K562 (cell line): ENCODE results near the gene PROK1. TPM values are rescaled to one million over a fixed set of nuclear protein-coding genes. Genes with fewer than 3 reads are reported as not detected.

Experiments
- ATAC-seq: fragments of 200-7000 bp; cut with Tn5 transposase; 3 replicates; pipeline ENCODE4 v1.9.1; 2020; ENCODE audit warnings: moderate library complexity
- BruUV-seq: library from RNA; stranded (reverse); fragments of 400-500 nt; replicated peaks from 2 replicates; lab custom pipeline; 2021; lab: Mats Ljungman, UMichigan
- CTCF ChIA-PET: fragments of 300-600 bp; formaldehyde crosslinking; extraction: SDS; loops from one replicate; lab custom pipeline; 2021; ENCODE audit warnings: low intra/inter-chr PET ratio; lab: Yijun Ruan, JAX
- POLR2A ChIA-PET: fragments of 300-600, 350-650 bp; sonication (Branson Sonifier 250); formaldehyde crosslinking; extraction: SDS; loops from one replicate; lab custom pipeline; 2021; ENCODE audit warnings: antibody characterized with exemption, inconsistent platforms; lab: Yijun Ruan, JAX
- DNase-seq, 4 experiments: peaks; one replicate each; pipeline versions ENCODE4 v3.0.0 to v3.0.0-alpha.2; 2011 to 2018; ENCODE audit warnings: low spot score in 3 of 4, mixed read lengths in 3 of 4; ENCODE audit errors: extremely low read depth in 1 of 4
- FAIRE-seq: peaks from 2 replicates; lab custom pipeline; 2011; peaks lifted over from hg19 to GRCh38; lab: Jason Lieb, UNC
- H2AFZ ChIP-seq: 2 replicates; pipeline ENCODE4 v1.6.0; 2011; ENCODE audit warnings: low read depth, low read length, control low read depth, inconsistent platforms
- H3K27ac ChIP-seq: fragments of 200-600 bp; 3 replicates; pipeline ENCODE4 v1.8.0; 2011; ENCODE audit warnings: low read depth, mild to moderate bottlenecking, control low read depth, inconsistent platforms, low read length, moderate library complexity, mixed read lengths; ENCODE audit errors: extremely low read depth
- H3K27me3 ChIP-seq, 2 experiments: fragments of 300-600 bp in 1 of 2; 2 replicates in 1 of 2; 3 replicates in 1 of 2; pipeline versions ENCODE4 v1.6.0 to v1.8.0; 2011; ENCODE audit warnings: inconsistent platforms in 2 of 2, low read length in 2 of 2, mild to moderate bottlenecking in 1 of 2, mixed read lengths in 1 of 2, moderate library complexity in 1 of 2; ENCODE audit not compliant: control insufficient read depth in 2 of 2, insufficient read depth in 2 of 2
- H3K36me3 ChIP-seq: fragments of 300-600 bp; 3 replicates; pipeline ENCODE4 v1.8.0; 2011; ENCODE audit warnings: mild to moderate bottlenecking, low read length, inconsistent platforms; ENCODE audit not compliant: control insufficient read depth, insufficient read depth
- H3K4me1 ChIP-seq, 2 experiments: fragments of 200-600 bp in 1 of 2; replicated peaks in 1 of 2; 2 replicates in 1 of 2; 3 replicates in 1 of 2; pipeline versions ENCODE4 v1.5.1 to v1.8.0; 2011; ENCODE audit warnings: inconsistent platforms in 2 of 2, low read length in 2 of 2, mild to moderate bottlenecking in 1 of 2, mixed read lengths in 1 of 2, moderate library complexity in 1 of 2; ENCODE audit not compliant: control insufficient read depth in 2 of 2, insufficient read depth in 2 of 2
- H3K4me2 ChIP-seq: 2 replicates; pipeline ENCODE4 v1.6.1; 2011; ENCODE audit warnings: low read length, control low read depth, inconsistent platforms, mixed read lengths; ENCODE audit not compliant: insufficient read depth
- H3K4me3 ChIP-seq: fragments of 200-600 bp; sonication (generic), shearing (Covaris generic); 2 replicates; pipeline ENCODE4 v1.5.1; 2016; ENCODE audit warnings: control low read depth, inconsistent platforms
- H3K79me2 ChIP-seq: fragments of 200-600 bp; 3 replicates; pipeline ENCODE4 v1.8.0; 2011; ENCODE audit warnings: low read length, inconsistent platforms; ENCODE audit not compliant: control insufficient read depth, insufficient read depth
- H3K9ac ChIP-seq, 2 experiments: 2 replicates each; pipeline versions ENCODE4 v1.6.0 to v1.6.1; 2011; ENCODE audit warnings: low read depth in 2 of 2, low read length in 2 of 2, control low read depth in 1 of 2, inconsistent platforms in 1 of 2, mild to moderate bottlenecking in 1 of 2, mixed read lengths in 1 of 2; ENCODE audit not compliant: insufficient read depth in 1 of 2
- H3K9me1 ChIP-seq: one replicate; pipeline ENCODE4 v1.6.0; 2011; ENCODE audit warnings: inconsistent platforms, mild to moderate bottlenecking, low read length, moderate library complexity; ENCODE audit not compliant: control insufficient read depth, insufficient read depth
- H3K9me3 ChIP-seq: replicated peaks from 2 replicates; pipeline ENCODE4 v1.5.1; 2011; ENCODE audit warnings: low read depth, low read length, inconsistent platforms; ENCODE audit not compliant: control insufficient read depth, insufficient read depth
- H4K20me1 ChIP-seq: replicated peaks from 2 replicates; pipeline ENCODE4 v1.6.1; 2011; ENCODE audit warnings: low read length, inconsistent platforms, mixed read lengths; ENCODE audit not compliant: control insufficient read depth, insufficient read depth
- BRD4 ChIP-seq: fragments of 200-600 bp; sonication (generic); IDR thresholded peaks from 2 replicates; pipeline ENCODE4 v1.6.1; 2017; ENCODE audit warnings: inconsistent platforms
- COPS2 ChIP-seq: fragments of 450-650 bp; conservative IDR thresholded peaks from 2 replicates; pipeline ENCODE4 v1.6.1; 2016; ENCODE audit warnings: mild to moderate bottlenecking, moderate library complexity
- DIDO1 ChIP-seq: fragments of 450-650 bp; IDR thresholded peaks from 2 replicates; pipeline ENCODE4 v1.6.1; 2016; ENCODE audit warnings: low read depth, missing biosample characterization, missing genetic modification characterization
- HMGN3 ChIP-seq: IDR thresholded peaks from 2 replicates; pipeline ENCODE4 v1.6.1; 2011; ENCODE audit warnings: borderline replicate concordance, low read depth, mild to moderate bottlenecking, mixed read lengths, low read length; ENCODE audit not compliant: insufficient read length; ENCODE audit errors: extremely low read depth
- KLF1 ChIP-seq: fragments of 450-650 bp; IDR thresholded peaks from 2 replicates; pipeline ENCODE4 v1.6.1; 2016; ENCODE audit warnings: missing genetic modification characterization, missing compliant biosample characterization
- MEIS2 ChIP-seq: fragments of 450-650 bp; IDR thresholded peaks from 2 replicates; pipeline ENCODE4 v1.6.1; 2014; ENCODE audit warnings: mild to moderate bottlenecking; ENCODE audit not compliant: partially characterized antibody
- NFRKB ChIP-seq: fragments of 450-650 bp; IDR thresholded peaks from 2 replicates; pipeline ENCODE4 v1.6.1; 2016; ENCODE audit warnings: low read depth
- POLR2H ChIP-seq: IDR thresholded peaks from 2 replicates; pipeline ENCODE4 v1.6.1; 2016; ENCODE audit warnings: missing genetic modification characterization, low read depth, mild to moderate bottlenecking, control low read depth, missing compliant biosample characterization, moderate library complexity
- PURB ChIP-seq: sonication (generic); formaldehyde crosslinking; IDR thresholded peaks from 2 replicates; pipeline ENCODE4 v1.9.0; 2021; ENCODE audit warnings: low read depth, mild to moderate bottlenecking, missing genetic modification reagents
- TAL1 ChIP-seq: fragments of 450-650 bp; IDR thresholded peaks from 2 replicates; pipeline ENCODE4 v1.6.1; 2016; ENCODE audit warnings: mild to moderate bottlenecking
- YY1 ChIP-seq, 3 experiments: IDR thresholded peaks; 2 replicates each; pipeline ENCODE4 v1.6.1; 2011; ENCODE audit warnings: low read length in 2 of 3, mild to moderate bottlenecking in 2 of 3, moderate library complexity in 2 of 3, borderline replicate concordance in 1 of 3, control low read depth in 1 of 3, low read depth in 1 of 3; ENCODE audit not compliant: insufficient read depth in 3 of 3, insufficient replicate concordance in 2 of 3, control insufficient read depth in 1 of 3, insufficient read length in 1 of 3; ENCODE audit errors: extremely low read depth in 1 of 3
- ZNF24 ChIP-seq: fragments of 450-650 bp; IDR thresholded peaks from 2 replicates; pipeline ENCODE4 v1.6.1; 2016
- ZNF561 ChIP-seq: fragments of 450-650 bp; formaldehyde crosslinking; conservative IDR thresholded peaks from 2 replicates; pipeline ENCODE4 v1.4.0; 2020; ENCODE audit warnings: mild to moderate bottlenecking, moderate library complexity
- ZNF77 ChIP-seq: fragments of 250-450 bp; sonication (Bioruptor Pico); IDR thresholded peaks from 2 replicates; pipeline ENCODE4 v1.5.0; 2020
- WGBS: fragments of 100-300 bp; shearing (Covaris generic); methylation state at CpG from one replicate; pipeline ENCODE4 v1.1.6; 2016; ENCODE audit warnings: low coverage, mixed read lengths; ENCODE audit not compliant: insufficient coverage; ENCODE audit errors: missing lambda C conversion rate; 5-methylcytosine and 5-hydroxymethylcytosine counted together
- in situ Hi-C: fragments of 300-500 bp; cut with MboI; formaldehyde crosslinking; loops from 4 replicates; pipeline ENCODE4 v1.15.0; 2018; ENCODE audit warnings: inconsistent platforms, mixed read lengths
- intact Hi-C: fragments of 100-400 bp; cut with micrococcal nuclease; formaldehyde crosslinking; loops from 2 replicates; pipeline ENCODE4 v1.14.2; 2022
- polyA plus RNA-seq, 8 experiments: library from polyadenylated mRNA; depleted of rRNA in 4 of 8; stranded (reverse) in 5 of 8; unstranded in 3 of 8; fragments of >200 nt; fragmentation: Nextera tagmentation in 2 of 8; fragmentation: Illumina TruSeq in 1 of 8; extraction: Ambion mirVana in 2 of 8; extraction: Trizol in 1 of 8; gene quantifications; 2 replicates each; pipeline versions ENCODE4 v1.2.1 to v1.2.3, GENCODE V29; 2011 to 2014; ENCODE audit warnings: inconsistent platforms in 1 of 8, missing spikeins in 1 of 8
- total RNA-seq, 7 experiments: library from RNA; depleted of rRNA in 6 of 7; stranded (reverse); fragments of >200 nt in 6 of 7; fragmentation: Illumina TruSeq in 2 of 7; extraction: Trizol in 2 of 7; gene quantifications; 2 replicates each; pipeline versions ENCODE4 v1.2.1 to v1.2.3, GENCODE V29; 2011 to 2021; ENCODE audit warnings: low replicate concordance in 1 of 7

The PROK1 gene
- total and polyA plus RNA-seq, 9 of the 15 experiments (the other 6 are each of a cell fraction or from before 2014, with no cell fraction given), result 0.15 TPM; not detected in 8

GRCh38 chr1:110425612-110426152 is 25.3 kb upstream of the PROK1 start:
- no peak overlapping the region for H3K9ac ChIP-seq
- DNase-seq, result no peak
- TF ChIP-seq TAL1 (no peak), ZNF561 (no peak), DIDO1 (tag) (no peak), NFRKB (no peak), BRD4 (no peak), PURB (CRISPR knock-in tag) (no peak), MEIS2 (no peak), YY1 (IDR thresholded peaks at IDR 0.05; ENCODE audit: borderline replicate concordance in 1 of 3, control insufficient read depth in 1 of 3, extremely low read depth in 1 of 3, insufficient read depth in 3 of 3, insufficient read length in 1 of 3, insufficient replicate concordance in 2 of 3, low read depth in 1 of 3, low read length in 2 of 3) (no peak), COPS2 (no peak), HMGN3 (no peak), POLR2H (tag) (no peak), KLF1 (no peak), ZNF24 (no peak), ZNF77 (CRISPR knock-in tag) (no peak)
- TF ChIP-seq, all 486 proteins: peak for 0
- ATAC-seq (no peak), FAIRE-seq (no peak)
- in situ Hi-C loops, result no loop called here
- WGBS, result 7% methylated on average over 9 of the region's 9 CpGs
- H3K36me3 ChIP-seq, result no peaks in the 10 kb centered on the region
- H3K27me3 ChIP-seq, result peaks cover 19 to 39% of the 10 kb centered on the region in 2 experiments
- intact Hi-C loops, result no loop called here
- no peaks in the 10 kb centered on the region; the same call in 1 of the 2 replicates for H3K9me3 ChIP-seq
- ChIA-PET CTCF (no interaction called here), POLR2A (interaction anchor here (0.8 to 1.5 kb wide), 5 partner anchors 13 to 86 kb away, joined by 3 to 5 read pairs (median 3); no protein-coding TSS in a partner anchor)
- peaks cover 0 to 7% of the 10 kb centered on the region in 2 experiments; a peak in 3 of 5 replicates for H3K4me1 ChIP-seq
- no peak overlapping the region for H3K4me3 ChIP-seq
- no peak overlapping the region for H3K4me2 ChIP-seq
- BruUV-seq, result no TSS peak
- no peaks in the 10 kb centered on the region for H3K9me1 ChIP-seq
- H2AFZ ChIP-seq, result no peak overlapping the region
- H3K79me2 ChIP-seq, result no peaks in the 10 kb centered on the region
- no peaks in the 10 kb centered on the region for H4K20me1 ChIP-seq
- no peak overlapping the region for H3K27ac ChIP-seq
